ENCODE measurements around the gene MTCL3. TPM values are rescaled to one million over a fixed set of nuclear protein-coding genes. Genes with fewer than 3 reads are reported as not detected.

The MTCL3 gene

GRCh38 chr6:127423921-127424320 is 95.2 kb downstream of the MTCL3 start:
- no peak overlapping the region for H3K4me3 Mint-ChIP-seq
- TF ChIP-seq CTCF (IDR thresholded peaks at IDR 0.05): no peak
- POLR2A ChIA-PET: no interaction called here
- DNase-seq (no peak), ATAC-seq (no peak)
- no peaks in the 10 kb centered on the region for H3K36me3 Mint-ChIP-seq (ENCODE audit: low read depth)
- H3K27me3 Mint-ChIP-seq: peaks cover 6% of the 10 kb centered on the region
- H3K4me1 Mint-ChIP-seq (ENCODE audit: low read depth): peaks cover 22% of the 10 kb centered on the region
- CTCF ChIA-PET: no interaction called here
- H3K9me3 Mint-ChIP-seq: peaks cover 10% of the 10 kb centered on the region
- no peak overlapping the region for H3K27ac Mint-ChIP-seq
- intact Hi-C loops (cut with micrococcal nuclease): loop anchor here (5.0 kb wide), 1 partner anchor 82 kb away; the partner anchor contains the start of gene ECHDC1

Other genes with a start within 250 kb of the MTCL3 start
- gene ECHDC1, start 175.7 kb downstream of the MTCL3 start, total RNA-seq: 10 to 100 TPM; 50.2 to 51.1 TPM
- gene KIAA0408, start 59.9 kb downstream of the MTCL3 start, total RNA-seq: 1 to 10 TPM; 1.8 to 2.6 TPM
- not detected for gene C6orf58, start 57.8 kb upstream of the MTCL3 start, total RNA-seq

All from activated CD8-positive, alpha-beta T cell treated with anti-CD3 and anti-CD28 coated beads for 36 hours (primary cell).